Epithelial cell of prostate (primary cell): Measurements from ENCODE around the gene CCDC28B.

Source experiments
- DNase-seq: peaks from one replicate; pipeline ENCODE4 v3.0.0-alpha.2; 2011; ENCODE audit warnings: low read depth, low spot score
- H3K27ac ChIP-seq: fragments of 450-650 bp; 2 replicates; pipeline ENCODE4 v1.5.1; 2017; ENCODE audit warnings: mild to moderate bottlenecking

The CCDC28B gene

DNA sequence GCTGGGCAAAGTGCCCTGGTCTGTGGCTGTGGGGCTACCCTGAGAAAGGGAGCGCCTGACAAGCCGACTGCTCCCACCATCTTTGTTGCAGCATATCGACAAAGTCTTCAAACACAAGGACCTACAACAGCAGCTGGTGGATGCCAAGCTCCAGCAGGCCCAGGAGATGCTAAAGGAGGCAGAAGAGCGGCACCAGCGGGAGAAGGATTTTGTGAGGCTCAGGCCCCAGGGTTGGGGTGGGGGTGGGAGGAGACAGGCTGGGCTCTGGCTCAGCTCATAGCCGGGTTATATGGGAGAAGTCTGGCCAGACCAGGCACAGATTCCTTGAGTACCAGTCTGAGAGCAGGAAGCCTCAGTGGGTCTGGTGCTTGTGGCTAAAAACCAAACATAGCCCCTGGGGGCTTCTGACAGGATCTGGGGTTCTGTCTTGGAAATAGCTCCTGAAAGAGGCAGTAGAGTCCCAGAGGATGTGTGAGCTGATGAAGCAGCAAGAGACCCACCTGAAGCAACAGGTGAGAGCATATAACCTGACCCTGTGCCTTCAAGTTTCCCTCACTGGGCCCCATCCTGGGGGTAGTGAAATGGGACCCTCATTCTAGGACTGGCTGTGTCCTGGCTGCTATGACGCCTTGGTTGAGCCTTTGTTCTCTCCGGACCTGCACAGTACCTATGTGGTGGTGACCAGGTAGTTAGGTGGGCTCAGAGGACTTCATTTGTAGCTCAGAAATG, 8.0 kb upstream of the CCDC28B start:
- no peak overlapping the region for H3K27ac ChIP-seq
- DNase-seq = no peak

DNA sequence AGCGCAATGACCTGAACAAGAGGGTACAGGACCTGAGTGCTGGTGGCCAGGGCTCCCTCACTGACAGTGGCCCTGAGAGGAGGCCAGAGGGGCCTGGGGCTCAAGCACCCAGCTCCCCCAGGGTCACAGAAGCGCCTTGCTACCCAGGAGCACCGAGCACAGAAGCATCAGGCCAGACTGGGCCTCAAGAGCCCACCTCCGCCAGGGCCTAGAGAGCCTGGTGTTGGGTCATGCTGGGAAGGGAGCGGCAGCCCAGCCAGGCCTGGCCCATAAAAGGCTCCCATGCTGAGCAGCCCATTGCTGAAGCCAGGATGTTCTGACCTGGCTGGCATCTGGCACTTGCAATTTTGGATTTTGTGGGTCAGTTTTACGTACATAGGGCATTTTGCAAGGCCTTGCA, 5.4 kb upstream of the CCDC28B start:
- no peak overlapping the region for H3K27ac ChIP-seq
- DNase-seq = no peak

DNA sequence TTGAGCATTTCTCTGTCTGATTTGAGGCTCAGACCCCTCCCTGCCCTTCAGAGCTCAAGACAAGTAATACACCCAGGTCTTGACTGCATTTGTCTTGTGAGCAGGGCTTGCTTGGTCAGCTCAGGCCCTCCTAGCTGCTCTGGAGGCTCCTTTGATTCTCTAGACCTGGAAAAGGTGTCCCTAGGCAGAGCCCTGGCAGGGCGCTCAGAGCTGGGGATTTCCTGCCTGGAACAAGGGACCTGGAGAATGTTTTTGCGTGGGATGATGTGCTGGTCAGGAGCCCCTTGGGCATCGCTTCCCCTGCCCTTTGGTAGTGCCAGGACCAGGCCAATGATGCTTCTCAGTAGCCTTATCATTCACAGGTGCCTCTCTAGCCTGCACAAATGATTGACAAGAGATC, 4.9 kb upstream of the CCDC28B start:
- no peak for DNase-seq
- H3K27ac ChIP-seq = no peak overlapping the region

DNA sequence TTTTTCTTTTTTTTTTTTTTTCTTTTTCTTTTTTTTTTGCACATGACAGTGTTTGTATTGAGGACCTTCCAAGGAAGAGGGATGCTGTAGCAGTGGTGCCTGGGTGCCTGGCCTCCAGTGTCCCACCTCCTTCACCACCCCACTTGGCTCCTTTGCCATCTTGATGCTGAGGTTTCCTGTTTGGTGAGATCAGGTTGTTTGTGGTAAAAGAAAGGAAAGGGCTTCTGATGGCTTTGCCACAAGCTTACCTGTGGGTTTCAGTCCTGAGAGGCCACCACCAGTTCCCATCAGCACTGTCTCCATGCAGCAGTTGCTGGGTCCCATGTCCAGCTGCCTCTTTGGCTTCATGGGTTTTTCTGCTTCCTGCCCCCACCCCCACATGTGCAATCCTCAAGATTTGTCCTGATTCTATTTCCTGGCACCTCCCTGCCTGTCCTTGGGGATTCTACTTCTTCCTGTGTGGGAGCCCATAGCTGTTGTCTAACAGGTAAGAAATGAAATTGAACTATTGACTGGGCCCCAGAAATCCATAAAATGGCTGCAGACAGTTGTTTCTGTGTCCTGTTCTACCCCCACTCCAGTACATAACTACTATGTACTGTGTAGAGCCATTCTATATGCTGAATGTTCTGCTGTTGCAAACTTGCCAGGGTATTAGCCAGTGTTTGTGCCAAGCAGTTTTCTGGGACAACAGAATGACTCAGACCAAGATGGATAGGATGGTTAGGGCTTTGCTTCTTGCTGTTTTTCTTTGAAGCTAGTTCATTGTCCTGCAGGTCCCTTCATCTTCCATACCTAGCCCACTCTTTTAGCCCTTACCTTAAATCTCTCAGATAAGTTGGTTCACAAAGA, 4.2 kb upstream of the CCDC28B start:
- H3K27ac ChIP-seq = no peak overlapping the region
- no peak for DNase-seq

DNA sequence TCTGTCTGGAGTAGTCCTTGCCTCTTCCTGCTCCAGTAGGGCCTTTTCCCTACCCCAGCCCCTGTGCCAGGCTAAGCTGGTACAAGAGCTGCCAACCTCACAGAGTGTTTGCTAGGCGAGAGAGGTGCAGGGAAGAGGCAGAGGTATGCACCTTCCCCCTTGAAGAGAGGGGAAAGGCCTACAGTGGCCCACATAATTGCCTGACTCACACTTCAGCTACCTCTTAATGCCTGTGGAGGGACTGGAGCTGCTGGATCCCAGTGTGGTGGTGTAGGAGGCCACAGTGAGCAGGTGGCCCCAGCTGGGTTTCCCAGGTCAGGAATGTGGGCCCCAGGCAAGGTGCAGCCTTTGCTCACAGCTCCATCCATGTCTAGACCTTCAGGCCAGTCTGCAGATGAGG, 3.3 kb upstream of the CCDC28B start:
- no peak for DNase-seq
- H3K27ac ChIP-seq = no peak overlapping the region

DNA sequence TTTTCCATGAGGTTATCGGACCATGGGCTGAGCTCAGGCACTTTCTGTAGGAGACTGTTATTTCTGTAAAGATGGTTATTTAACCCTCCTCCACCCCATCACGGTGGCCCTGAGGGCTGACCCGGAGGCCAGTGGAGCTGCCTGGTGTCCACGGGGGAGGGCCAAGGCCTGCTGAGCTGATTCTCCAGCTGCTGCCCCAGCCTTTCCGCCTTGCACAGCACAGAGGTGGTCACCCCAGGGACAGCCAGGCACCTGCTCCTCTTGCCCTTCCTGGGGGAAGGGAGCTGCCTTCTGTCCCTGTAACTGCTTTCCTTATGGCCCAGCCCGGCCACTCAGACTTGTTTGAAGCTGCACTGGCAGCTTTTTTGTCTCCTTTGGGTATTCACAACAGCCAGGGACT, 2.6 kb upstream of the CCDC28B start:
- H3K27ac ChIP-seq = no peak overlapping the region
- no peak for DNase-seq

DNA sequence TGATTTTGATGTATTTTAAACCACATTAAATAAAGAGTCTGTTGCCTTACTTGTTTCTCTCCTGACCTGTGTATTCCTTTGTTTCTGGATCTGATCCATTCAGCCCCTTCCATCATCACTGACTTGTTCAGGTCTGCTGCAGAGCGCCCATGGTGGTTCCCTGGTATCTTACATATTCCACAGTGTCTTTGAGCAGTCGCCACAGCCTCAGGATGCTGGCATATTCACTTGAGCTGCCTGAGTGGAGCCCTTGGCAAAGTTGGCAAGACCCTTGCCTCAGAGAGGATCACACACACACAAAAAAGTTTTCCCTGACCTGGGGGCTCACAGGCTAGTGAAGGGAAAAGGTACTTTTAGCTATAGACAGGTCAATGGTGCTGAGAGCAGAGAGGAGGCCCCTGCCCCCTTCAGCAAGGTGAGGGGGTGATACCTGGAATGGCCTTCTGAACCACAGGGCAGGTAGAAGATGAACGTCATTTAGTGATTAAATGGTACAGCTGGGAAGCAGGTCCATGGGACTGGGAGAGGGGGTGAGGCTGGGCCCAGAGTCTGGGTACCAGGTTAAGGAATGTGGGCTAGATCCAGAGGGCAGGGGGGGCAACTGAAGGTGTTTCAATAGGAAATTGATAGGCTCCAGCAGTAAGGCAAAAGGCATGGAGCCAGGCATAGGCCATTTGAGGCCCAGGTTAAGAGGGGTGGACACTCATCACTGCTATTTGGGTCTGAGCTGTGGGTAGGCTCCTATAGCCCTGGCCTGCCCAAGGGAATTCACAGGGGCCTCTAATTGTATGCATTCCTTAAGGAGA, 2.0 kb upstream of the CCDC28B start:
- no peak overlapping the region for H3K27ac ChIP-seq
- no peak for DNase-seq

DNA sequence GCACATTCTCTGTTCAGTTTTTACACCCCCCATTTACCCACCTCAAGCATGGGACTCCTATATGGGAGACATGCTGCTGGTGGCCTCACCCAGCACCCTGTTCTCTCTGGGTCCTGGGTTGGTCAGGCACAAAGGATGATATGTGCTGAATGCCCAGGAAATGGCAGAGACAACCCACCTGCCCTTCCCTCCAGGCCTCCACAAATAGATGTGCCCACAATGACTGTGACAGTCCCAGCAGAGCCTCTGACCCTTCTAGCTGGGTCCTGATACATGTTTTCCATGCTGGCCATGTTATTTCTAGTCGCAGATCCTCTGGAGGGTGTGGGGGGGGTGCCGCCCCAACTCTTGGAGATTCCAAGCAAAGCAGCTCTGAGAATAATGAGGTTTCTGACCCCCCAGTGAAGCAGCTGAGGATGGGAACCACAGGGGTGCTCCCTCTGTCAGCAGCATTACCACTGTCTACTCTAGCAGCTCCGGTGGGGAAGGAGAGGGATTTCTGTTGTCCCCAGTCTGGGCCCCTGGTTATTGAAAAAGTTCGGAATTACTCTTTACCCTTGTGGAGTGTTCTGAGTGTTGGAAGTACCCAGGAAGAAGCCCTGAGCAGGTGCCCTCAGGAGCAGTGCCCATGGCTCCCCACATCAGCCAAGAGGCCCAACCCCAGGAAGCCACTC, 1.2 kb upstream of the CCDC28B start:
- no peak for DNase-seq
- H3K27ac ChIP-seq = no peak overlapping the region

DNA sequence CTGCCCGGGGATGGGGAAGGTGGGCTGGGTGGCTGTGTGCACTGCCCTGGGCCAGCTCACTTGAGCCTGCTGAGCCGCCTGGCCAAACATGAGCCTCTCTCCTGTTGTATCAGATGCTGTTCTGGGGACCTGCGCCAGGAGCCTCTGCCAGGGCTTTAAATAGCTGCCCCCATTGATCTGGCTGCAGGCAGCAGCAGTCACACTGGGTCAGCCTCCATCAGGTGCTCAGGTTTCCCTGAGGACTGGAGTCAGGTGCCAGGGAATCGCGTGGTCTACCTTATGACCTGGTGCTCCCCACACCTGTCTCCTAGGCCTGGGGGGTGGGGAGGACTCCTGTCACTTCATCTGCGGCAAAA, 700 bp upstream of the CCDC28B start:
- H3K27ac ChIP-seq = peak overlapping the region; percentile 40
- no peak for DNase-seq

DNA sequence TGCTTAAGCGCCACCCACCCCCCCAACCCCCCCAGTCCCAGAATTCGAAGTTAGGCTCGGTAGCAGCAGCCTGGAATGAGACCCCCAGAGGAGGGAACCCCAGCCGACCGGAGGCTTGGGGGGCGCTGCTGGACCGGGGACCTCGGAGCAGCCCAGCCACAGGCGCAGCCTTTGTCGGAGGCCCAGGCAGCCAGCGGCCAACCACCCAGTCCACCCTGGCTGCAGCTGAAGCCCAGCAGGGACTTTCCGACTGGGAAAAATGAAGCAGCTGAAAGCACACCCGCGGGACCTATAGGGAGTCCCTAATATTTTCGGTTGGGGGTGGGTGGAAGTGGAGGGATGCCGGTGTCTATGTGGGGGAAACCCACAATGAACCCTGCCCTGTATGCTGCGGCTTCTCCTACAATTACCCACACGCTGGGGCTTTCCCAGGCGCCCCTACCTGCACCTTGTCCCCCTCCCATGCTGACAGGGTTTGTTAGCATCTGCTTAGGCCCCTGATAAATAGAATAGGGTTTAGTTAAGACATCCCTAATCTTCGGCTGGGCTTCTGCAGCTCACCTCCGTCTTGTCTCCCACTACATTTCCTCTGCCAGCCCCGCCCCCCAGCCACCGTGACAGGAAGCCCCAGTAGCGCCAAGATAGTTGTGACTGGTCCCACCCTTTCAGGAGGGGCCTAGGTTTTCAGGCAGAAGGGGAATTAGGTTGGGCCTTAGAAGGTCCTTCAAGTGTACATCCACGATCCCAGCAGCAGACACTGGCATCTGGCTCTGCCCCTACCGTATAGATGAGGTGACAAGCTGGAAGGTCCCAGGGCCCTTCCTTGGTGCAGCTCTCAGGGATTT, 838 bp downstream of the CCDC28B start:
- H3K27ac ChIP-seq = no peak overlapping the region
- DNase-seq = no peak

DNA sequence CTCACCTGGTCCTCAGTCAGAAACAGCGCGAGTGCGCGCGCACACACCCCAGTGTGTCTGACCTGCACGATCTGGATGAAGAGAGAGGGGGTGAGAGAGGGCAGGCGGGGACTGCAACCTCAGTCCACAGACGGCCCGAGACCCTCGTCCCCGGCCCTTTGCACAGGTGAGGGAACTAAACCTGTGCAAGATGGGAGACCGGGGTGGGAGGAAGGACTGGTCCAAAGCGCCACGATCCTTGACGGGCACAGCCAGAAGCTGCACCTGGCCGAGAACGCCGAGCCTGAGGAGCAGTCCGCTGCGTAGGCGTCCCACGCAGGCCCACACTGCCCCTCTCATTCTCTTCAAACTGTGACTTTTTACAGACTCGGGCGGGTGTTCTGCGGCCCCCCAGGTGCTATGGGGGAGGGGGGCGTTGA, 4.6 kb downstream of the CCDC28B start:
- H3K27ac ChIP-seq = no peak overlapping the region
- no peak for DNase-seq

DNA sequence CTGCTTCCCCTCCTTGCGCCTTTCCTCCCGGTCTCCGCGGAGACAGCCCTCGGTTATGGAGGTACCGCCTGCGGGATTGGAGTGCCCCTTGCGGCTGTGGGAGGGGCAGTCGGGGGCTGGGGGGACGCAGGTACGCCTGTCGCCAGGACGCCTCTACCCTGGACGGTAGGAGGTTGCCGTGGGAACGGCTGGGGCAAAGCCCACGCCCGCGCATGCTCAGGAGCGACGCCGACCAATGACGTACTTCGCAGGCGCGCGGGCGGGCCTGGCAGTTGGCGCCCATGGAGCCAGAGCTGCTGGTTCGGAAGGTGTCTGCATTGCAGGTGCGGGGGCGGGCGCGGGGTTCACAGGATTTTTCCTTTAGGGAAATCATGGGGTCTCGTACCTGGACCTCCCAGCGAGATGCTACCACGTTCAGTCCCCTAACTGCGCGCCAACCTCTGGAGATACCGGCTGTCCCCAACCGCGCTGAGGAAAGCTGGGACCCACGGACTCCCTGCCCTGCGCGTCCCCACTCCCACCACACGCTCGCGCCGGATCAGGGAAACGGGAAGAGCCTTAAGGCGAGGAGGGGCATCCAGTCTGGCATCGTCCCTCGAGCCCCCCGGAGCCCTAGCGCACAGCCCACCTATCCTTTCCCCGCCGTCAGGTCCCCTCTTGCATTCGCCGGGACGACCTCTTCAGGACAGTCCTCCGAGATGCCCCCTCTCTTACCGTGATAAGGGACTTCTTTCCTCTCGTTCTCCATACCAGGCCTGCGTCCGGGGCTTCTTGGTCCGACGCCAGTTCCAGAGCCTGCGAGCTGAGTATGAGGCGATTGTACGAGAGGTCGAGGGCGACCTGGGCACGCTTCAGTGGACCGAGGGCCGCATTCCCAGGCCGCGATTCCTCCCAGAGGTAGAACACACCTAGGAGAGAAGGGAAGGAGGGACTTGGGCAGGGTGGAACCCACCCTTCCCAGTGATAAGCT, 5.3 kb downstream of the CCDC28B start, which contains the start of gene IQCC:
TSS of gene IQCC (plus strand) at position 271 of the 970 bp plus-strand sequence. CDS start at position 282, 11 bp downstream.
- DNase-seq = no peak
- no peak within 1 kb of the TSS for H3K27ac ChIP-seq

DNA sequence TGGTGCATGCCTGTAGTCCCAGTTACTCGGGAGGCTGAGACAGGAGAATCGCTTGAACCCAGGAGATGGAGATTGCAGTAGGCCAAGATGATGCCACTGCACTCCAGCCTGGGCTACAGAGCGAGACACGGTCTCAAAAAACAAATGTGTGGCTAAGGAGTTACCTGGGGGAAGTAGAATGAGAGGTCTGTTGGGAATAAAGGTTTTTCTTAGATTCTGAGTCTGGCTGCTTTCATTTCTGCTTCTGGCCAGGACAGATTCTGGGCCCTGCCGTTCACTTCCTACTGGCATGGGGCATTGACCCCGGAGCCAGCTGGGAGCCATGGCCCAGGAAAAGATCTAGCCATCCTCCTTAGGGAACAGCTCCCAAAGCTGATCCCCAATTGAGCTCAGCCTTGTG, 8.1 kb downstream of the CCDC28B start:
- no peak overlapping the region for H3K27ac ChIP-seq

DNA sequence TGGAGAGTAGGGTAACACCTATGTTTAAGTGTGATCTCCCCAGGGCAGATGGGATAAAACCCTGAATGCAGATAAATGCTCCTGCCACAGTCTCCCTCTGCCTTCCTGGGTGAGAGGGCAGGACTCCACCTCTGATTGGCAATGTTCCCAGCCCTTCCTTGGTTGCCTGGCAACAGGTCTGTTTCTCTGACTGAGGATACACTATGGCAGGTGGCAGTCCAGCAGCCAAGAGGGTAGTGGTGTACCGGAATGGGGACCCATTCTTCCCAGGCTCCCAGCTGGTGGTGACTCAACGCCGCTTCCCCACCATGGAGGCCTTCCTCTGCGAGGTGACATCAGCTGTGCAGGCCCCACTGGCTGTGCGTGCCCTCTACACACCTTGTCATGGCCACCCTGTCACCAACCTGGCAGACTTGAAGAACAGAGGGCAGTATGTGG, 8.5 kb downstream of the CCDC28B start, which contains the start of gene DCDC2B:
TSS of gene DCDC2B (plus strand) at position 199 of the 438 bp plus-strand sequence. CDS start at position 204, 5 bp downstream.
- DNase-seq = no peak

More for the DNA sequence above, 8.1 kb downstream of the CCDC28B start:
- DNase-seq = no peak

DNA sequence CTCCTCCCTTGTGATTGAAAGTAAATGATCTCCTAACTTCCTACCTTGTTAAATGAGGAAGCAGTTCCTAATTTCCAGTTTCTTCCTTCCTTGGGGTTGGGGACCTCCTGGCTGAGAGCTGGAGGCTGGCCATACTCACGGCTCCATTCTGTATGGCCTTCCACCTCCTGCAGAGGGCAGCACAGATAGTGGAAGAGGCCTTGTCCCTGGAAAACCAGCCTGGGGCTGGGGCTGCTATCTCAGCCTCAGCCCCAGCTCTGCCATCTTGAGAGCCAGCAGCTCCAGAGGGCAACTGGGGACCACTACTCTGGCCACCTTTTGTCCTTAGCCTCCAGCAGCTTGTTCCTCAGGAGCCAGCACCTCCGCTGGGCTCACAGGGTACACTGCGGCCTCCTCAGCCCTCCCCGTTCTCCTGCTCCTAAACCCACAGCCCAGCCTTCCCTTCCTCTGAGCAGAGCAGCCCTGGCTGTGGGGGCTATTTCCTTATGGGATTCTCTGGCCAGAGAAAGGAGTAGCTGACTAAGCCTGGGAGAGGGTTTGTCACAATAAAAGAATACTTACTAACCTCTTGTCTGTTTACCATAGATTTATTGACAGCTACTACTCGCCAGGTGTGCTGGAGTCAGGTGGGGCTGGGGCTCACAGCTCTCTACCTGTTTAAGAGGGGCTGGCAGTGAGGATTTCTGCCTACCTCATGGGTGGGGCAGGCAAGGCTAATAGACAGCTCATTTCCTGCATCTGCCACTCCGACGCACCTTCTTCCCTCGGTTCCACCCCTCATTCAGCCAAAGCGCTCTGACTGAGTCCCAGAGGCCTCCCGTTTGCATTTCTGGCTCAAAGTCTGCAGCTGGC, 15.5 kb downstream of the CCDC28B start:
- H3K27ac ChIP-seq = peak overlapping the region; percentile 93
- peak; percentile 29 for DNase-seq

More for the DNA sequence above, 8.5 kb downstream of the CCDC28B start, which contains the start of gene DCDC2B:
- no peak within 1 kb of the TSS for H3K27ac ChIP-seq

DNA sequence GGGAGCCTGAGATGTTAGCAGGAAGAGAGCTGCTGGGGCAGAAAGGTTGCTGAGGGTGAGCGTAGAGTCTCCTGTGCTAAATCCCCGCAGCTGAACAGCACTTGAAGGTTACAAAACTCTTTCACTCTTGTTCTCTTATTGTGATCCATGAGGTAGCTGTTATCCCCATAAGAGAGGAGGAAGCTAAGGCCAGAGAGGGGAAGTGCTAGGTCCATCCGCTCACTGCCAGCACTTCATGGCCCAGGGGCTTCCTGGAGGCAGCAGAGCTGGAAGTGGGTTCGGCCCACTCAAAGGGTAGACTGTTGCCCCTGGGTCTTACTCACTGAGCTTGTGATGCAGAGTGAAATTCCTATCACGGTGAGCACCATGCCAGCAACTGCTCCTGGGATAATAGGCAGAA, 16.2 kb downstream of the CCDC28B start:
- DNase-seq = no peak
- H3K27ac ChIP-seq = peak overlapping the region; percentile 93

DNA sequence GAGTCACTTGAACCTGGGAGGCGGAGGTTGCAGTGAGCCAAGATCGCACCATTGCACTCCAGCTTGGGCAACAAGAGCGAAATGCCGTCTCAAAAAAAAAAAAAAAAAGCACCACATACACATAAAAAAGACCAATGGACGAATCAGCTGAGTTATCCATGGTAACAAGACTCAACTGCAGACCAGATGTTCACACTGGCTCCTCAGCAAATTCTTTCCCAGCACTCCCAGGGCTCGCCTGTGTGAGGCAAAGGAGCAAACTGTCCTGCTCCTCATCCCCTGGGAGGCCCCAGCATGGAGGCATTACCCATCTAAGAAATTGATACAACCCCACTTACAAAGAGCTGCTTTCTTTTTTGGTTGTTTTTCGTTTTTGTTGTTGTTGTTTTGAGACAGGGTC, 18.6 kb downstream of the CCDC28B start:
- H3K27ac ChIP-seq = no peak overlapping the region
- DNase-seq = no peak
